Common myeloid progenitor, CD34-positive (primary cell): ENCODE data around the gene SIK2.

Source experiments
- CTCF ChIA-PET: fragments of 350-600 bp; sonication (Branson Sonifier 250); formaldehyde crosslinking; loops from one replicate; lab custom pipeline; 2021; ENCODE audit warnings: antibody characterized with exemption; lab: Charles Lee
- POLR2A ChIA-PET: fragments of 350-600 bp; sonication (Branson Sonifier 250); formaldehyde crosslinking; loops from one replicate; lab custom pipeline; 2021; ENCODE audit warnings: antibody characterized with exemption; lab: Charles Lee
- DNase-seq, 3 donors: peaks; one replicate each; pipeline versions ENCODE4 v3.0.0 to v3.0.0-alpha.2; 2013
- H3K27ac ChIP-seq, 2 experiments: 1 replicate in 1 of 2; 2 replicates in 1 of 2; pipeline ENCODE4 v1.7.0; 2013; ENCODE audit warnings: inconsistent platforms in 2 of 2, low read length in 2 of 2, mild to moderate bottlenecking in 2 of 2, low read depth in 1 of 2, moderate library complexity in 1 of 2; ENCODE audit not compliant: severe bottlenecking in 2 of 2, insufficient read depth in 1 of 2, poor library complexity in 1 of 2
- H3K27me3 ChIP-seq, 5 experiments: replicated peaks in 2 of 5; 1 replicate in 3 of 5; 2 replicates in 2 of 5; pipeline versions ENCODE4 v1.6.1 to v1.7.0; 2013; ENCODE audit warnings: low read length in 4 of 5, mild to moderate bottlenecking in 2 of 5, moderate library complexity in 2 of 5, inconsistent platforms in 1 of 5; ENCODE audit not compliant: insufficient read depth in 5 of 5, control insufficient read depth in 4 of 5
- H3K36me3 ChIP-seq, 4 experiments: 1 replicate in 2 of 4; 2 replicates in 2 of 4; pipeline versions ENCODE4 v1.6.1 to v1.7.0; 2013; ENCODE audit warnings: low read length in 3 of 4, control low read depth in 1 of 4, mild to moderate bottlenecking in 1 of 4; ENCODE audit not compliant: control insufficient read depth in 4 of 4, insufficient read depth in 4 of 4
- H3K4me1 ChIP-seq, 4 experiments: 1 replicate in 3 of 4; 2 replicates in 1 of 4; pipeline versions ENCODE4 v1.6.1 to v1.7.1; 2013; ENCODE audit warnings: low read length in 3 of 4, mild to moderate bottlenecking in 3 of 4, control low read depth in 1 of 4, inconsistent platforms in 1 of 4, moderate library complexity in 1 of 4; ENCODE audit not compliant: control insufficient read depth in 4 of 4, insufficient read depth in 4 of 4; ENCODE audit errors: control extremely low read depth in 1 of 4
- H3K4me3 ChIP-seq, 7 experiments: 1 replicate in 4 of 7; 2 replicates in 3 of 7; pipeline versions ENCODE4 v1.5.1 to v1.7.0; 2013; ENCODE audit warnings: mild to moderate bottlenecking in 7 of 7, low read length in 6 of 7, moderate library complexity in 6 of 7, inconsistent platforms in 2 of 7, low read depth in 2 of 7, control low read depth in 1 of 7; ENCODE audit not compliant: insufficient read depth in 4 of 7, control insufficient read depth in 1 of 7; ENCODE audit errors: extremely low read depth in 1 of 7
- H3K9me3 ChIP-seq, 5 experiments: 1 replicate in 4 of 5; 2 replicates in 1 of 5; pipeline versions ENCODE4 v1.6.1 to v1.7.1; 2013; ENCODE audit warnings: low read length in 4 of 5, mild to moderate bottlenecking in 2 of 5, inconsistent platforms in 1 of 5, low read depth in 1 of 5, moderate library complexity in 1 of 5; ENCODE audit not compliant: control insufficient read depth in 4 of 5, insufficient read depth in 2 of 5; ENCODE audit errors: control extremely low read depth in 1 of 5
- WGBS: methylation state at CpG from one replicate; pipeline ENCODE4 v1.1.5; 2013; ENCODE audit not compliant: insufficient coverage; 5-methylcytosine and 5-hydroxymethylcytosine counted together

Gene SIK2

GRCh38 chr11:111570796-111571195 lies 31.5 kb upstream of the SIK2 start:
- DNase-seq: no peak
- WGBS: 100% methylated on average over 1 of the region's 6 CpGs
- CTCF ChIA-PET: interaction anchor here (0.9 to 1.4 kb wide), 4 partner anchors 16 to 277 kb away, joined by 3 to 7 read pairs (median 3); no protein-coding TSS in a partner anchor
- H3K36me3 ChIP-seq: no peaks in the 10 kb centered on the region
- no peaks in the 10 kb centered on the region for H3K9me3 ChIP-seq
- no peak overlapping the region for H3K4me3 ChIP-seq
- H3K27ac ChIP-seq: no peak overlapping the region
- POLR2A ChIA-PET: no interaction called here
- no peaks in the 10 kb centered on the region for H3K27me3 ChIP-seq
- H3K4me1 ChIP-seq: peaks cover 2 to 22% (median 8%) of the 10 kb centered on the region in 4 experiments

- ChIA-PET POLR2A (no interaction called here), CTCF (interaction anchor here (0.5 to 1.4 kb wide), 7 partner anchors 8 to 1138 kb away, joined by 3 to 7 read pairs (median 3); no protein-coding TSS in a partner anchor)
- H3K4me3 ChIP-seq: peak overlapping the region in 2 of 7 experiments; percentile 19 to 20
- no peaks in the 10 kb centered on the region for H3K27me3 ChIP-seq
- DNase-seq: peak in 1 of 3 donors; percentile 47
- no peaks in the 10 kb centered on the region for H3K36me3 ChIP-seq
- peaks cover 2 to 22% (median 8%) of the 10 kb centered on the region in 4 experiments for H3K4me1 ChIP-seq
- 30% methylated on average over 4 of the region's 6 CpGs for WGBS
- H3K9me3 ChIP-seq: no peaks in the 10 kb centered on the region
- H3K27ac ChIP-seq: no peak overlapping the region
These were observed 30.3 kb upstream of the SIK2 start for GRCh38 chr11:111571829-111572501.

DNA sequence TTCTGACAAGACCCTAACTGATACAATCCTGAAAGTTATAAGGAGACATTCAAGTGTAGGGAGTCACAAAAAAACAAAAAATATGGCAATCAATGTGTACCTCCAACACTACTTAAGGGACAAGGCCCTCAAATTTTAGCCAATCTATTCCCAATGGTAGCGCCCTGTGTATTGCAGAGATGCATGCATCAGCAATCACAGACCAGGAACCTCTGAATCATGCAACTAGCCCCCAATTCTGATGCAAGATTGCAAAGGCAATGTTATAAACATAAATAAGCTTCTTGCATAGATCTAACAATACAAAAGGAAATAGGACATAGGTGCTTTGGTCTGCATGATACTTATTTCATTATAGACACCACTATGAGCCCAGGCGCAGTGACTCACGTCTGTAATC lies 29.7 kb upstream of the SIK2 start:
- Histone ChIP-seq H3K27me3 (no peaks in the 10 kb centered on the region), H3K36me3 (no peaks in the 10 kb centered on the region), H3K4me1 (peaks cover 2 to 22% (median 8%) of the 10 kb centered on the region in 4 experiments), H3K4me3 (no peak overlapping the region), H3K27ac (no peak overlapping the region), H3K9me3 (no peaks in the 10 kb centered on the region)
- CTCF ChIA-PET: interaction anchor here (1.0 to 1.4 kb wide), 6 partner anchors 9 to 268 kb away, joined by 3 to 7 read pairs (median 4); no protein-coding TSS in a partner anchor
- POLR2A ChIA-PET: no interaction called here
- DNase-seq: no peak
- WGBS: 83% methylated on average over 3 of the region's 3 CpGs

GRCh38 chr11:111573821-111574249 lies 28.4 kb upstream of the SIK2 start:
- 53% methylated on average over 3 of the region's 4 CpGs for WGBS
- Histone ChIP-seq H3K27ac (no peak overlapping the region), H3K4me1 (peaks cover 2 to 28% (median 8%) of the 10 kb centered on the region in 4 experiments), H3K36me3 (no peaks in the 10 kb centered on the region), H3K9me3 (no peaks in the 10 kb centered on the region), H3K27me3 (no peaks in the 10 kb centered on the region), H3K4me3 (peak overlapping the region in 1 of 7 experiments; percentile 51)
- CTCF ChIA-PET: interaction anchor here (0.8 to 1.1 kb wide), 3 partner anchors 22 to 205 kb away, joined by 3 to 4 read pairs (median 4); no protein-coding TSS in a partner anchor
- peak in 1 of 3 donors; percentile 47 for DNase-seq
- POLR2A ChIA-PET: no interaction called here

GRCh38 chr11:111574373-111575225 lies 27.6 kb upstream of the SIK2 start:
- peak overlapping the region in 3 of 7 experiments; percentile 1 to 51 (median 20) for H3K4me3 ChIP-seq
- peaks cover 2 to 28% (median 8%) of the 10 kb centered on the region in 4 experiments for H3K4me1 ChIP-seq
- H3K36me3 ChIP-seq: no peaks in the 10 kb centered on the region
- no peak overlapping the region for H3K27ac ChIP-seq
- ChIA-PET POLR2A (no interaction called here), CTCF (interaction anchor here (0.8 to 1.1 kb wide), 3 partner anchors 22 to 204 kb away, joined by 3 to 4 read pairs (median 4); no protein-coding TSS in a partner anchor)
- DNase-seq: peak in 1 of 3 donors; percentile 33
- H3K27me3 ChIP-seq: no peaks in the 10 kb centered on the region
- WGBS: 60% methylated on average over 5 of the region's 7 CpGs
- H3K9me3 ChIP-seq: no peaks in the 10 kb centered on the region

GRCh38 chr11:111575740-111576139 lies 26.5 kb upstream of the SIK2 start:
- WGBS: 97% methylated on average over 4 of the region's 6 CpGs
- Histone ChIP-seq H3K27me3 (no peaks in the 10 kb centered on the region), H3K4me1 (peaks cover 2 to 28% (median 8%) of the 10 kb centered on the region in 4 experiments), H3K27ac (no peak overlapping the region), H3K9me3 (no peaks in the 10 kb centered on the region), H3K4me3 (no peak overlapping the region), H3K36me3 (no peaks in the 10 kb centered on the region)
- CTCF ChIA-PET: no interaction called here
- no peak for DNase-seq
- POLR2A ChIA-PET: no interaction called here
